ENCODE measurements around the gene MYL3.

MYL3 gene

GRCh38 chr3:46844881-46845312 lies 18.3 kb downstream of the MYL3 start:
- no peak overlapping the region for H3K27ac ChIP-seq
- TF ChIP-seq CTCF (conservative IDR thresholded peaks at IDR 0.05; ENCODE audit: low read depth), result no peak
- POLR2A ChIA-PET (ENCODE audit: low non-redundant PET), result no interaction called here
- no peak for DNase-seq (ENCODE audit: low spot score)
- CTCF ChIA-PET, result no interaction called here

GRCh38 chr3:46844397-46844796 lies 18.8 kb downstream of the MYL3 start:
- no peak overlapping the region for H3K27ac ChIP-seq
- POLR2A ChIA-PET (ENCODE audit: low non-redundant PET), result no interaction called here
- CTCF ChIA-PET, result no interaction called here
- TF ChIP-seq CTCF (conservative IDR thresholded peaks at IDR 0.05; ENCODE audit: low read depth), result no peak
- no peak for DNase-seq (ENCODE audit: low spot score)

GRCh38 chr3:46843508-46843907 lies 19.7 kb downstream of the MYL3 start:
- H3K27ac ChIP-seq, result no peak overlapping the region
- no peak for TF ChIP-seq CTCF (conservative IDR thresholded peaks at IDR 0.05; ENCODE audit: low read depth)
- ChIA-PET CTCF (no interaction called here), POLR2A (ENCODE audit: low non-redundant PET) (no interaction called here)
- DNase-seq (ENCODE audit: low spot score), result no peak

GRCh38 chr3:46840491-46840890 lies 22.8 kb downstream of the MYL3 start:
- ChIA-PET CTCF (interaction anchor here (0.6 to 0.7 kb wide), 2 partner anchors 340 to 449 kb away, joined by 3 to 5 read pairs; no protein-coding TSS in a partner anchor), POLR2A (ENCODE audit: low non-redundant PET) (no interaction called here)
- H3K27ac ChIP-seq, result no peak overlapping the region
- TF ChIP-seq CTCF (conservative IDR thresholded peaks at IDR 0.05; ENCODE audit: low read depth), result no peak
- no peak for DNase-seq (ENCODE audit: low spot score)

GRCh38 chr3:46838301-46838700 lies 24.9 kb downstream of the MYL3 start:
- DNase-seq (ENCODE audit: low spot score), result no peak
- no peak overlapping the region for H3K27ac ChIP-seq
- POLR2A ChIA-PET (ENCODE audit: low non-redundant PET), result no interaction called here
- CTCF ChIA-PET, result no interaction called here
- no peak for TF ChIP-seq CTCF (conservative IDR thresholded peaks at IDR 0.05; ENCODE audit: low read depth)

GRCh38 chr3:46835491-46835890 lies 27.8 kb downstream of the MYL3 start:
- CTCF ChIA-PET, result no interaction called here
- no peak for DNase-seq (ENCODE audit: low spot score)
- no peak overlapping the region for H3K27ac ChIP-seq
- no peak for TF ChIP-seq CTCF (conservative IDR thresholded peaks at IDR 0.05; ENCODE audit: low read depth)
- POLR2A ChIA-PET (ENCODE audit: low non-redundant PET), result no interaction called here

GRCh38 chr3:46835054-46835453 lies 28.2 kb downstream of the MYL3 start:
- POLR2A ChIA-PET (ENCODE audit: low non-redundant PET), result no interaction called here
- no peak for DNase-seq (ENCODE audit: low spot score)
- no peak overlapping the region for H3K27ac ChIP-seq
- TF ChIP-seq CTCF (conservative IDR thresholded peaks at IDR 0.05; ENCODE audit: low read depth), result no peak
- CTCF ChIA-PET, result no interaction called here

Data from RWPE1 (cell line).